Measurements from ENCODE around the gene RUFY3.

Gene RUFY3

DNA sequence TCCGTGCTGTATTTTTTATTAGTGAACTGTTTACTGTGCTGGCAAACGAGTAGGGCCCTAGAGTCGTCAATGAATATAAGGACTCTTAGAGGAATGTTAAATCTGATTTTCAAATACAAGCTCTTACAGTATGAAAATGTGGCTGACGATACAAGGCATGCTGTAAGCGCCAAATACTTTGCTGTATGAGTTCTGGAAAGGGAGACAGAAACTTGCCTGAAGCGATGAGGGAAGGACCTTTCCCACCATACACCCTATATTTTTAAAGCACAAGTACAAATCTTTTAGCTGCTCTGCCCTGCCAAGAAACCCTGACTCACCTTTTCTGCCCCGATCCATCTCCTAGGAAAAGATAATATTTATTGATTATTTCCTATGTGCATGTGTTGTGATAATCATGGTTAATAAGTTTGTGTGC, 15.7 kb upstream of the RUFY3 start:
- no peak for TF ChIP-seq CTCF (IDR thresholded peaks at IDR 0.05; ENCODE audit: insufficient read depth, missing control alignments)
- DNase-seq (ENCODE audit: insufficient read length, low spot score), result no peak
- no peak for FAIRE-seq

DNA sequence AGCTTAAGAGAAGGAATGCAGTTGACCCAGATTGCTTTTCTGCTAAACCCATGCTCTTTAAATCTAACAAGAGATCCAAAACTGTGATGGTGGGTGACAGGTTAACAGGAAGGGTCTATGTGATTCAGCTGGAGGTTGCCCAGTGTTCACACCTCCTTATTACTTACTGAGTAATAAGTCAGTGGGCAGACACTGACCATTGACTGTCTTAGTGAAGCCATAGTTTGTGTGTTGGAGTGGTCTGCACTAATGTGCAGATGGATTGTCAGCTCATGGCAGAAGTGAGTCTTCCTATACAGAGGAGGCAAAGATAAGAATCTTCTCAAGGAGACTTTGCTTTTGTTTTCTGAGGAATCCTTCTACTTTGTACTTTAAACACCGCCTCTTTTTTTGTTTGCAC, 15.2 kb upstream of the RUFY3 start:
- DNase-seq (ENCODE audit: insufficient read length, low spot score) (no peak), FAIRE-seq (no peak)
- no peak for TF ChIP-seq CTCF (IDR thresholded peaks at IDR 0.05; ENCODE audit: insufficient read depth, missing control alignments)

DNA sequence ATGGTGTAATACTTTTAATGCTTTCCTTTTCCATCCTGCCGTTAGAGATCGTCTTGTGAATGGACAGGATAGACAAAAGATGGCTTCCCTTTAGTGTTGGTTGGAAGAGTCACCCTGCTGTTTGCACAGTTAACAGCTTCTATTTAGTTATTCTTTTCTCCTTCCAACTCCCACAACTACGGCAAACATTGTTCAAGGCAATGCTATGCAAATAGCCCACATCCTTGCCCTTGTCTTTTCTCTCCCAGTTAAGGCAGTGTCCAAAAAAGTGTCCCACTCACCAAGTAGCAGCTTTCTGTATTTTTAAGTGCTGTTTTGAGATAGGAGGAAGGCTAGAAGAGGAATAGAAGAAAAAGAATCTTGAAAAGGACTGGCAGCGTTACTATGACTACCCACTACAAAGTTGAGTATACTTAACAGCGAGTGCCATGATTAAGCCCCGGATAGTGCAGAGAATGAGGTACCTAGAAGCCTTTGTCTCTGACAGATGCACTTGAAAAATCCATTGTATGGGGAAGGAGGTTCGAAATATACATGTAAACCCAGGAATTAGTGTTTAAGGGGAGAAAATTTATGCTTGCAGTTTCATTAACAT, 12.1 kb upstream of the RUFY3 start:
- FAIRE-seq (no peak), DNase-seq (ENCODE audit: insufficient read length, low spot score) (no peak)
- no peak for TF ChIP-seq CTCF (IDR thresholded peaks at IDR 0.05; ENCODE audit: insufficient read depth, missing control alignments)

DNA sequence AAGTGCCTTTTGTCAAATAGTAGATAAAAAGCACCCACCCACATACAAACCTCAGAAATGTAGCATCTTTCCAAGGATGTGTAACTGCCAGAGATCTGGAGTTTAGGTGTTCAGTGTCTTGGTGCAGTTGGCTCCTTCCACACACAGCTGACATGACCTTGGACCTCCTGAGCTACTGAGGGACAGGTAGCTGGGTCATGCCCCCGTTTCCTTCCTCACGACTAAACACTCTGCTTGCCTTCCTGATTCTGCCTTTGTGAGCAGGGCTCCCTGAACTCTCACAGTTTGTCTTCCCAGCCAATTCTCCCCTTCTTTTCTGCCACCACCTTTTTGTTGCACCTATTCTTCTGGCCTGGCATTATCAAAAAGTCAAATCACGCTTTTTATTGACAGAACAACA, 10.2 kb upstream of the RUFY3 start:
- FAIRE-seq (no peak), DNase-seq (ENCODE audit: insufficient read length, low spot score) (no peak)
- TF ChIP-seq CTCF (IDR thresholded peaks at IDR 0.05; ENCODE audit: insufficient read depth, missing control alignments), result no peak

DNA sequence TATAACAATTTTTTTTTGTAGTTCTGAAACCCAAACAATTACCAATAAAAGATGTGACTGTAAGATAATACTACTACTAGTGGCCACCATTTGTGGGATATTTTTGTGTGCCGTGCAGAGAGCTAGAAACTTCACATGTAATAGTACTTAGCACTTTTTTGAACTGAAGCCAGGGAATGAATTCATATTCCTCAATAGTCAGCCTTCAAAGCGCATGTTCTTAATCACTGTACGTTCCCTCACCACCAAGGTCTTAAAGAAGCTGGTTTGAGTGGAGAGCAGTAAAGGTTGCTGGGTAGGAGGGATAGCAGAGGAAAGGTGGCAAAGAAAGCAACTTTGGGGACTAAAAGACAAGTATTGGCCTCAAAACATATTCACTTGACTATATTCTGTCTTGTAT, 9.6 kb upstream of the RUFY3 start:
- no peak for TF ChIP-seq CTCF (IDR thresholded peaks at IDR 0.05; ENCODE audit: insufficient read depth, missing control alignments)
- DNase-seq (ENCODE audit: insufficient read length, low spot score) (no peak), FAIRE-seq (no peak)

- TF ChIP-seq CTCF (IDR thresholded peaks at IDR 0.05; ENCODE audit: insufficient read depth, missing control alignments), result no peak
- DNase-seq (ENCODE audit: insufficient read length, low spot score) (no peak), FAIRE-seq (no peak)
Measured at GRCh38 chr4:70712604-70713452, 8.9 kb upstream of the RUFY3 start.

Measured in D721Med (cell line).